Keratinocyte (primary cell): Measurements from ENCODE around the gene PRICKLE3.

Source experiments
- CTCF ChIP-seq, 3 experiments: IDR thresholded peaks in 1 of 3; conservative IDR thresholded peaks in 1 of 3; optimal IDR thresholded peaks in 1 of 3; 2 replicates in 2 of 3; 3 replicates in 1 of 3; pipeline versions ENCODE3 to v1.5.1; 2011; ENCODE audit warnings: low read length in 3 of 3, mild to moderate bottlenecking in 3 of 3, moderate library complexity in 2 of 3, control low read depth in 1 of 3, inconsistent platforms in 1 of 3; ENCODE audit not compliant: insufficient read depth in 2 of 3; ENCODE audit errors: extremely low read depth in 1 of 3
- EZH2 ChIP-seq: IDR thresholded peaks from one replicate; pipeline ENCODE4 v1.6.1; 2012; ENCODE audit warnings: inconsistent platforms, mild to moderate bottlenecking, low read length, moderate library complexity

GRCh38 chrX:49129427-49129826, 56.7 kb downstream of the PRICKLE3 start:
- TF ChIP-seq CTCF (optimal IDR thresholded peaks at IDR 0.05 in 1 of 3, IDR thresholded peaks at IDR 0.05 in 1 of 3, conservative IDR thresholded peaks at IDR 0.05 in 1 of 3; ENCODE audit: extremely low read depth in 1 of 3, insufficient read depth in 2 of 3, low read length in 3 of 3) (no peak), EZH2 (no peak)
